ENCODE measurements around the gene SEPSECS.
"Not testable (repeated sequence)": the region's sequence is repeated elsewhere in the genome, so short reads cannot be mapped to it uniquely, and the experiment has no call there.

The SEPSECS gene

DNA sequence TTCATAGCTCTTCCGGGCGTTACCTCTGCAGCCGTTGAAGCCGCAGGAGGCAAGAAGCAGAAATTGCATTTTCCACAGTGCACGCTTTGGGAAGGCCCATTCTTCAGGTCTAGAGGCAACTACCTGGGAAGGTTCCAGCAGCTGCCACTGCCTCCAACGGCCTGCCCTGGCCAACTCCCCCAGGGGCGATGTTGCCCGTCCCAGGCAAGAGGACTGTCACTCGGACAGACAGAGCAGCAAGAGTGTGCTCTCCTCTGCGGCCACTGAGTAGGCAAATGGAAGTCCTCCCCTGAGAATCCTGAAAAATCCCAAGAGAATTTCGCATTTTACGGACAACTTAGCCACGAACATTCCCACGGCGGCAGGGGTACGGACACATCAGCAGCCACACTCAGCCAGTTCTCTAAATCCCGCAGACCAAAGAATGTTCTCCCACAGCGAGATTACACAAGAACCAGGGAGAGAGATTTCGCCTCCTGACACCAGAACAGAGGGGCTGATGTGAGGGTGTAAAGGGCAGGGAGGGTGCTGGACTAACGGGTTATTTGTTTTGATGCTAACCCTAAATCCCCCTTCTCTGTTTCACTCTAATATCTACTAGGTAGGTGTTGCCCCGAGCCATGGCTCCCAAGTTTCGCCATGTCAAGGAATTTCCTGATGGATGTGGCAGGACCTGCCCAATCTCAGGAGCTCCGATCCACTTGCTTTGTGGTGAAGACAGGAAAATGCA lies 63.8 kb downstream of the SEPSECS start:
- H3K4me3 ChIP-seq (ENCODE audit: low read depth, low read length): no peak overlapping the region

DNA sequence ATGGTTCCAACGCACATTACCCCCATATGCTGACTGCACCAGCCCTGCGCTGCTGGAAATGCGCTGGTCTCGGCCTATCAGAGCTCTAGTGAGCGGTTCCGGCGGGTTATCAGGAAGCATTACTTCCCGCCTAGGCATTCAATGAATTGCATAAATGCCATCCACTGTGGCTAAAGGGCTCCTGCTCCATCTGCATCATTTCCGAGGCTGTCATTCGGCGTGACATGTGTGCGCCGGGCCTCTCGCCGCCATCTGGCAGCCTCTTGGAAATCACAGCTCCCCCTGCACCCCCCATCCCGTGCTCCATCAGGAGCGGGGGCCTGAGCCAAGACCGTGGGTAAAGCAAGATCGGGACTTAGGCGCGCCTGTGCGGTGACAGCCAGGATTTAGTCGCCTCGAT lies 64.4 kb downstream of the SEPSECS start:
- no peak for DNase-seq (ENCODE audit: low read depth)
- H3K4me3 ChIP-seq (ENCODE audit: low read depth, low read length): no peak overlapping the region

More for the DNA sequence above, 63.8 kb downstream of the SEPSECS start:
- no peak for DNase-seq (ENCODE audit: low read depth)

DNA sequence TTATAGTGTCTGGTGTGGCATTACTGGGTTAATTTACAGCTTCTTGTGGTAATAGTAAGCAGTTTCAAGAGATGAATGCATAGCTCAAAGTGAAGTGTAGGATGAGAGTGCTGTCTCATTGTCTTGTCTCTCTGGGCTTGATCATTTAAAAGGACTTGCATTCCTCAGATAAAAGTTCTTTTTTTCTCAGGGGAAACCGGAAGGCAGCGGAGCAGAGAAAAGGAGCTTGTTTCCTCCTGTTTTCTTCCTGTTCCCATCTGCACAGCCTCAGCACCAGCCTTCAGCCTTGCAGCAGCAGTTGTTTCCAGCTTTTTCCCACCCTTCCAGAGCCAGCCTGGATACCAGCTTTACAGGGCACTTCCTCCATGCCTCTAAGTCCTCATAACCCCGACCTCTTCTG lies 68.1 kb downstream of the SEPSECS start:
- DNase-seq (ENCODE audit: low read depth): no peak
- no peak overlapping the region for H3K4me3 ChIP-seq (ENCODE audit: low read depth, low read length)

DNA sequence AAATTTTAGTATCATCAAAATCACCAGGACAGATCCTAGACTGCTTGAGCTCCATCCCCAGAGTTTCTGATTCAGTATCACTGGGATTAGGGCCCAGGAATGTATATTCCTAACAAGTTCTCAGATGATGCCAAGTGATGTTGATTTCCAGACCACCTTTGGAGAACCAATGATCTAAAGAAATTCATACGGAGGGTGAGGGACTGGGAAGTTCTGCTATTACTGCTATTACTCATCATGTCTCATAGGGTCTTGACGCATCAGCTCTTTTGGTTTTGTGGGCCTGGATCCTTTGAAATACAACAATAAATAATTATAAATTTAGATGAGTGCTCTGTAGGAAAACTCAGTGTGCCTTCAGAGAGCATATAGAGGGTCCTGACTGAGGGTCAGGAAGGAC lies 69.7 kb downstream of the SEPSECS start:
- H3K4me3 ChIP-seq (ENCODE audit: low read depth, low read length): no peak overlapping the region
- no peak for DNase-seq (ENCODE audit: low read depth)

DNA sequence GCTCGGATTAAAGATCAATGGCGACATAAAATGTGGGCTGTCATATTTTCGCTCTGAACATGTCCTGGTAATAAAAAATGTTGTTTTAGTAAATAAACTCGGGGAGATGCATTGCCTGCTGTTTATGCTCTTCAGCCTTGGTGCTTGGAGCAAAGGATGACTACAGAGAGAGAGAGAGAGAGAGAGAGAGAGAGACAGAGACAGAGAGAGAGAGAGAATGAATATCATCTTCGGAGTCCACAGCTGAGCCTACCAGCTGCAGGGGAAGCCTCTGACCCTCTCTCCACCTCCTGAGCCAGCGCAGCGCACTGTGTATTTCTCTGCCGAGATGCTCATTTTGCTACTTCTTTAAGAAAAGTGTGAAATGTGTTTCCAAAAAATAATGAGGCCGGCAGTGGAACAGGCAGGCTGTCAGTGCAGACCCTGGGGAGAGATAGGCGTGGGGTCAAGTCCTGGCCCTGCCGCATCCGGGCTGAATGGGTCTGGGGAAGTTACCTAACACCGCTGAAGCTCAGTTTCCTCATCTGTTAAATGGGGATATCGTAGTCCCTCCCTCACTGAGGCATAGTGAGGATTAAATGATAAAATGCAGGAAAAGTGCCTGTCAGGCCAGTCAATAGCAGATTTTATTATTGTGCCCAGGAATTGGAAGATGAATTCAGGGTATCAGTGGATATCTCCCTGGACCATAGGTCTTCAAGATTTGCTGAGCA lies 71.0 kb downstream of the SEPSECS start:
- no peak overlapping the region for H3K4me3 ChIP-seq (ENCODE audit: low read depth, low read length)
- no peak for DNase-seq (ENCODE audit: low read depth)

DNA sequence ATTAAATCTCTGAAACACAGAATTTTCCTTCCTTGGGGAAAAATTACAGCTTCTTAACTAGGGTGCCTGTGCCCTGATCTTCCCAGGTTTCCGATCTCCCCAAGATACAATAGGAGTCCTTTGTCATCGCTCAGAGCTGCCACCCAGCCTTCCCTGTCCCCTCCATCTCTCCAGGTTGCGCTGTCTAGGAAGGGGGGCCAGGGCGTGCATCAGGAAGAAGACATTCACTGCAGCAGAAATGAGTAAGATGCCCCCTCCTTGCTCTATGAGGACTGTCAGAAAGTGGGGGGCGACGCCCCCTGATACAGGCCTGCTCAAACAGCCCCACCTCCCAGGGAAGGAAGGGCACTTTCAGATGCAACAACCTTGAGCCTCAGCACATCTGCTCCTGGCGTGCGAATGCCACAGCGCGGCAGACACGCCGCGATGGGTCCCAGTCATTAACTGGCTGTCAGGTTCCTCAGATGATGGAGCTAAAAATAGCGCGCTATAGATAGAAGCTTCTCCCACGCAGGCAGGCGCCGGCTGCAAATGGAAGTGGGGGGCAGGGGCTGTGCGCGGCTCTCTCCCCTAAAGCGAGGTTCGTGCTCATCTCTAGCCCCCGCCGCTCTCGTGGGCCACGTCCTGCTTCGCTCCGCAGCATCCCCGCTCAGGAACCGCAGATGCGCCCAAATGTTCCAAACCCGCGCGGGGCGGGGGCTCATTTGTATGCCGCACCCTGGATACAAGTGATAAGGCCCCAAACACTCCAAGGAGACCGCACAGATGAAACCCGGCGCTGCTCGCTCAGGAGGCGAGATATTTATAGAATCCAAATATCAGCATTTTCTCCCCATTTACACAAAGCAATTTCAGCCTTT lies 71.9 kb downstream of the SEPSECS start:
- no peak for DNase-seq (ENCODE audit: low read depth)
- H3K4me3 ChIP-seq (ENCODE audit: low read depth, low read length): no peak overlapping the region

DNA sequence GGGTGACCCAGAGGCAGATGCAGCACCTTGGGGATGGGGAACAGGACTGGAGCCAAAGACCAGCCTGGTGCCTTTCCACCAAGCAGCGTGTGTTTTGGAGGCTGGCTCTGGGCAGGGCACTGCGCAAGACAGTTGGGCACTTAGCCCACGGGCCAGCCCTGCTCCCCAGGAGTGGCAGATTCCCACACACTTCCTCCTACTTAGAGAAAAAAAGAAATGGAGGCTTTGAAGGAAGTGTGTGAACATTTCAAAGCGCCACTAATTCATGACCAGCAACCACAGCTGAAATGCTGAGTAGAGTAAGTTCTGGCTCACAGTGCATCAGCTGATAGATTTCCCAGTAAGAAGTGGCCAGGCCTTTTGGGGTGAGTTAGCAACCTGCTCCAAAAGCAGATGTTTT lies 74.6 kb downstream of the SEPSECS start:
- H3K4me3 ChIP-seq (ENCODE audit: low read depth, low read length): no peak overlapping the region
- DNase-seq (ENCODE audit: low read depth): no peak

DNA sequence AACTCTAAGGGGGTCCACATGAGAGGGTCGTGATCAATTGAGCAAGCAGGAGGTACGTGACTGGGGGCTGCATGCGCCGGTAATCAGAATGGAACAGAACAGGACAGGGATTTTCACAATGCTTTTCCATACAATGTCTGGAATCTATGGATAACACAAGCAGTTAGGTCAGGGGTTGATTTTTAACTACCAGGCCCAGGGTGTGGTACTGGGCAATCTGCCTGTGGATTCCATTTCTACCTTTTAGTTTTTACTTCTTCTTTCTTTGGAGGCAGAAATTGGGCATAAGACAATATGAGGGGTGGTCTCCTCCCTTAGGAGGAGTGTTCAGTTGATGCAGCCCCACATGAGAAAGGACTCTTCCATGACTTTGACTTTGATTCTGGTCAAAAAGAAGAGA lies 76.8 kb downstream of the SEPSECS start:
- H3K4me3 ChIP-seq (ENCODE audit: low read depth, low read length); DNase-seq (ENCODE audit: low read depth): not testable (repeated sequence)

DNA sequence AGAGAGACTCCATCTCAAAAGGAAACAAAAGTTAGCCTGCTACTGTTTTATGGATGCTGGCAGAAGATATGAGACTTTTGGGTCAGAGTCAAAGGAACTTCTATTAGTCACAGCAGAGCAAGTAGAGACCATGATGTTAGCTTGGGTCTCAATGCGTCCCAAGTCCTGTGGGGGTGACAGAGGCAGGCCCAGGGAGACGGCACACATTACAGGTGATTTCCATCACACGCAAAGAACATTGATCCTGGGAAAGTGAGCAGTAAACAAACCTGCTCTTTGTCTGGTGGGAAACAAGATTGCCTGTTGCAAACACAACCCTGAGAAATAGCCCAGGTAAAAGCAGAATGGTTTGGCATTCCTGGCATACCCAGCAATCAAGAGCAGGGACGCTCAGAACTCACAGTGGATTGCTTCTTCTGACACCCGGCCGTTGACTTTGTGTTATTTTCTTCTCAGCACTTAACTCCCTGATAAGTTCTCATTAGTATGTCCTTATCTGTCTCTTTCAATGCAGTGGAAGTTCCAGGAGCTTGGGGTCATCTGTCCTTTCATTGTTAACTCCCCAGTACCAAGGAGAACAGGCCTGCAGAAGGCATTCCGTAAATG lies 78.3 kb downstream of the SEPSECS start:
- DNase-seq (ENCODE audit: low read depth): no peak
- H3K4me3 ChIP-seq (ENCODE audit: low read depth, low read length): no peak overlapping the region

DNA sequence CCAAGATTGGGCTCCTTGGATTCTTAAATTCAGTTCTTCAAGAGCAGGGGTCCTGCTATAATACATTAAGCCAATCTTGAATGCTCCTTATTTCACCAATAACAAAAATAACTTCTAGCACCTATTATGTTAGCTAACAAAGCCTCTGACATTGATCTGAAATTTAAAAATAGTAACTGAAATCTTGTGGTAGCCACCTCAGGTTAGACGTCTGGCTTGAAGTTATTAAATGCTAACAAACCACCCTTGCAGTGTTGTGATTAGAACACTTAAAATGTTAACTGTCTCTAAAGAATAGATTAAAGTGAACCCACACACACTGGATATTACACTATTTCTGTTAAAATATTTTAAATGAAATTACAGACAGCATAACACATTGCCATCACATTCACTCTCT lies 79.7 kb downstream of the SEPSECS start:
- H3K4me3 ChIP-seq (ENCODE audit: low read depth, low read length): no peak overlapping the region
- DNase-seq (ENCODE audit: low read depth): no peak

DNA sequence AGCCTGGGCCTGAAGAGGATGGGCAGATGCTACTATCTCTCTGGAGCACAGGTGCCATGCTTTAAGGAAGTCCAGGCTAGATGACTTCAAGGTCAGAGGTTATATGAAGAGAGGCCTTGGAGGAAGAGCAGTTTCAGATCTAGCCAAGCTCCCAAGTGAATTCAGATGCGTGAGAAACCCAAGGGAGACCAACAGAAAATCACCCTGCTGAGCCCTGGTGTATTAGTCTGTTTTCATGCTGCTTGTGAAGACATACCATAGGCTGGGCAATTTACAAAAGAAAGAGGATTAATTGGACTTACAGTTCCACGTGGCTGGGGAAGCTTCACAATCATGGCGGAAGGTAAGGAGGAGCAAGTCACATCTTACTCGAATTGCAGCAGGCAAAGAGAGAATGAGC lies 81.7 kb downstream of the SEPSECS start:
- no peak for DNase-seq (ENCODE audit: low read depth)
- H3K4me3 ChIP-seq (ENCODE audit: low read depth, low read length): no peak overlapping the region

DNA sequence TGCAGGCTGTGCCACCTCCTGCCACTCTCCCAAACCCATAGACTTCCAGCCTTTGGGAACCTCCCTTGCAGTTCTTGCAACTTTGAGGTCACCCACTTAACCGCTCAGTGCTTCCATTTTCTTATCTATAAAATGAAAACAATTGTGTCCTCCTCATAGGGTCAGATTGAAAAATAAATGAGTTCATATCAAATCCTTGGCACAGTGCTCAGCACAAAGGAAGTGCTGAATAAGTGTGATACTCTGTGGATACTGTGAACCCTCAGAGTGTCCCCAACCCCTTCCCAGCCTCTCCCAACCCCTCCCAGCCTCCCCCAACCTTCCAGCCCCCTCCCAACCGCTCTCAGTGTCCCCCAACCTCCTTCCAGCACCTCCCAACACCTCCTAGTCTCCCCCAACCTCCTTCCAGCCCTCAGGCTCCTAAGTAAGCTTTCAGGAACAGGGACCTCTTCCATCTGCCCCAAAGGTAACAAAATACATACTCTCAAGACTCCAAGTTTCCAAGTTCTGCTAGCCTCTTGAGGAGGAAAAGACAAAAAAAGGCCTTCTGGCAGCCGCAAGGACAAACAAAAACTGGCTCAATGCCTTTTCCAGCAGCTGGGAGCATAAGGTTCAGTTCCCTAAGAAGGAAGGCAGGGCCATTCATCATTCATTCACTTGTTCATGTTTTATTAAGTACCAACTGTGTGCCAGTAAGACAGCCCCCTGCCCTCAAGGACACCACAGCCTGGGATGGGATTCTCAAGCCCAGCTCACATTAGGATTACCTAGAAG lies 83.4 kb downstream of the SEPSECS start:
- no peak overlapping the region for H3K4me3 ChIP-seq (ENCODE audit: low read depth, low read length)
- DNase-seq (ENCODE audit: low read depth): no peak

DNA sequence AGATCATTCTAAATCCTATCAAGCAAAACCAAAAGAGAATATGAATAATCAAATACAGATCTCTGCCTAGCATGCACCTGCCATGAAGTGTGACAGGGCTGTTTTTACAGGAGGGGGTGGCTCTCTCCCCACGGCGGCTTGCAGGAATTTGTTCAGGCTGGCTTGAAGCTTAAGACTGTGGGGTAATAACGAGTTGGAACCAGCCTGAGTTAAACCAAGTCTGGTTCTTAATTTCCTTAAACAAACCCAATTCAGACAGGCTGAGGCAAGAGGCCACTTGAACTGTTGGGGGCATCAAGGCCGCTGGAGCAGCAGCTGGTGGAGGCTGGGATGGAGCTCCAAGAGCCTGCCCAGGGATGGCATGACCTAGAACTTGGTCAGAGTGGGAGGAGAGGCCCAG lies 84.4 kb downstream of the SEPSECS start:
- DNase-seq (ENCODE audit: low read depth): no peak

DNA sequence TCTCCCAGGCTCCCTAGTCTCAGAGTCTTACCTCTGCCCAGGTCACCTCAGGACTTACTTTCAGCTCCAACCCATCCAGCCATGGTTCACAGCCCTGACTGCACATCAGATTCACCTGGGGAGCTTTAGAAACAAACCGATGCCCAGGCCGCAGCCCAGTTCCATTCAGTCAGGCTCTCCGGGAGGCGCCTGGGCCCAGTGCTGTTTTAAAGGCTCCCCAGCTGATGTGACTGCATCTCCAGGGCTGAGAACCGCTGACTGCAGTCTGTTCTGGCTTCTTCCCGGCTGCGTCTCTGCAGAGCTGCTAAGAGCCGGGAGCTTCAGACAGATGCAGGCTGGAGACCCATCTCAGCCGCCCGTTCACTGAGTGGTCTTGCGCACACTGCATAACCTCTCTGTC lies 85.1 kb downstream of the SEPSECS start:
- H3K4me3 ChIP-seq (ENCODE audit: low read depth, low read length): no peak overlapping the region
- DNase-seq (ENCODE audit: low read depth): no peak

More for the DNA sequence above, 84.4 kb downstream of the SEPSECS start:
- no peak overlapping the region for H3K4me3 ChIP-seq (ENCODE audit: low read depth, low read length)

DNA sequence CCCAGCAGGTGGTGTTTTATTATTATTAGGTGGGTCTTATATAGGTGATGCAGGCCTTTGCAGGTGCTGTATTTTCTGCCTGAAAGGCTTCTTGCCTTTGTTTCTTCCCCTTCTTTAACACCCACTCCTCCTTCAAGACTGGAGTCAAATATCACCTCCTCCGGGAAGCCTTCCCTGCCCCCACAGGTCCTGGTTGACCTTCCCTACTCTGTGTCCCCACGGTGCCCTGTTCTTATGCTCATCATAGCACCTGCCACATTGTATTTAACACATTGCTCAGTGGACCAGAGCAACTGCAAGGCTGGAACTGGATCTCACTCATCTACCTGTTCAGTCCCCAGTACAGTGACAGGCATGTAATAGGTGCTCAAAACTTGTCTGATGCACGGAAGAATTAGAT lies 89.7 kb downstream of the SEPSECS start:
- no peak overlapping the region for H3K4me3 ChIP-seq (ENCODE audit: low read depth, low read length)

More for the DNA sequence above, 89.7 kb downstream of the SEPSECS start:
- no peak for DNase-seq (ENCODE audit: low read depth)

All from skeletal muscle cell (primary cell).